WTC11 (cell line): ENCODE measurements around the gene PCBD2. TPM values are rescaled to one million over a fixed set of nuclear protein-coding genes. Genes with fewer than 3 reads are reported as not detected.

Experiments
- ATAC-seq: fragments of 200-7000 bp; cut with Tn5 transposase; 2 replicates; pipeline ENCODE4 v1.10.0; 2021; ENCODE audit warnings: mild to moderate bottlenecking, moderate library complexity
- CTCF ChIA-PET: fragments of 300-600 bp; sonication (Branson Sonifier 250); formaldehyde crosslinking; loops from one replicate; lab custom pipeline; 2021; ENCODE audit warnings: antibody characterized with exemption; lab: Charles Lee
- POLR2A ChIA-PET: fragments of 350-600 bp; sonication (Branson Sonifier 250); formaldehyde crosslinking; loops from one replicate; lab custom pipeline; 2021; ENCODE audit warnings: antibody characterized with exemption; lab: Charles Lee
- DNase-seq: peaks from one replicate; pipeline ENCODE4 v3.0.0; 2021; ENCODE audit warnings: low spot score
- H3K27ac Mint-ChIP-seq: 2 replicates; pipeline ENCODE4 v1.8.0; 2021; ENCODE audit warnings: mixed read lengths
- H3K27me3 Mint-ChIP-seq: 2 replicates; pipeline ENCODE4 v1.8.0; 2021; ENCODE audit warnings: low read depth, mild to moderate bottlenecking, moderate library complexity, mixed read lengths
- H3K36me3 Mint-ChIP-seq: 2 replicates; pipeline ENCODE4 v1.8.0; 2021; ENCODE audit warnings: mixed read lengths
- H3K4me1 Mint-ChIP-seq: 2 replicates; pipeline ENCODE4 v1.8.0; 2022; ENCODE audit warnings: mixed read lengths
- H3K4me3 Mint-ChIP-seq: 2 replicates; pipeline ENCODE4 v1.8.0; 2021; ENCODE audit warnings: mild to moderate bottlenecking, moderate library complexity, mixed read lengths
- H3K9me3 Mint-ChIP-seq: 2 replicates; pipeline ENCODE4 v1.8.0; 2021; ENCODE audit warnings: mixed read lengths
- ARID4B ChIP-seq: sonication (generic); formaldehyde crosslinking; IDR thresholded peaks from 2 replicates; pipeline ENCODE4 v1.8.0; 2023; ENCODE audit warnings: missing genetic modification reagents, mild to moderate bottlenecking, borderline replicate concordance
- ATF3 ChIP-seq: sonication (generic); formaldehyde crosslinking; conservative IDR thresholded peaks from 2 replicates; pipeline ENCODE4 v1.8.1; 2022; ENCODE audit warnings: mild to moderate bottlenecking, missing genetic modification reagents
- ELF4 ChIP-seq: sonication (generic); formaldehyde crosslinking; IDR thresholded peaks from 2 replicates; pipeline ENCODE4 v1.8.1; 2022; ENCODE audit warnings: low read depth, mild to moderate bottlenecking, moderate library complexity, missing genetic modification reagents
- GTF2I ChIP-seq: fragments of 250-450 bp; sonication (Bioruptor Pico); conservative IDR thresholded peaks from 2 replicates; pipeline ENCODE4 v1.4.0; 2021; ENCODE audit warnings: mild to moderate bottlenecking
- HMGXB4 ChIP-seq: sonication (generic); formaldehyde crosslinking; IDR thresholded peaks from 2 replicates; pipeline ENCODE4 v1.8.1; 2023; ENCODE audit warnings: mild to moderate bottlenecking, moderate library complexity, missing genetic modification reagents
- IRF1 ChIP-seq: sonication (generic); formaldehyde crosslinking; IDR thresholded peaks from 2 replicates; pipeline ENCODE4 v1.8.0; 2023; ENCODE audit warnings: missing genetic modification reagents
- MYBL2 ChIP-seq: sonication (generic); formaldehyde crosslinking; IDR thresholded peaks from 2 replicates; pipeline ENCODE4 v1.8.1; 2023; ENCODE audit warnings: mild to moderate bottlenecking, moderate library complexity, missing genetic modification reagents
- PREB ChIP-seq: sonication (generic); formaldehyde crosslinking; IDR thresholded peaks from 2 replicates; pipeline ENCODE4 v1.8.1; 2022; ENCODE audit warnings: mild to moderate bottlenecking, missing genetic modification reagents, moderate library complexity, borderline replicate concordance
- PRRX2 ChIP-seq: fragments of 250-450 bp; sonication (Bioruptor Pico); IDR thresholded peaks from 2 replicates; pipeline ENCODE4 v1.8.0; 2021; ENCODE audit warnings: mild to moderate bottlenecking
- SMAD4 ChIP-seq: sonication (generic); formaldehyde crosslinking; IDR thresholded peaks from 2 replicates; pipeline ENCODE4 v1.8.0; 2022; ENCODE audit warnings: mild to moderate bottlenecking, missing genetic modification reagents
- STAT6 ChIP-seq: sonication (generic); formaldehyde crosslinking; conservative IDR thresholded peaks from 2 replicates; pipeline ENCODE4 v1.8.1; 2023; ENCODE audit warnings: mild to moderate bottlenecking, low read depth, missing genetic modification reagents, moderate library complexity
- TCF7 ChIP-seq: sonication (generic); formaldehyde crosslinking; IDR thresholded peaks from 2 replicates; pipeline ENCODE4 v1.8.0; 2022; ENCODE audit warnings: mild to moderate bottlenecking, low read depth, missing genetic modification reagents, moderate library complexity
- TEAD1 ChIP-seq: sonication (generic); formaldehyde crosslinking; IDR thresholded peaks from 2 replicates; pipeline ENCODE4 v1.8.0; 2022; ENCODE audit warnings: mild to moderate bottlenecking, missing genetic modification reagents
- TEAD4 ChIP-seq: sonication (generic); formaldehyde crosslinking; IDR thresholded peaks from 2 replicates; pipeline ENCODE4 v1.8.0; 2022; ENCODE audit warnings: mild to moderate bottlenecking, missing genetic modification reagents
- ZBTB21 ChIP-seq: sonication (generic); formaldehyde crosslinking; IDR thresholded peaks from 2 replicates; pipeline ENCODE4 v1.8.1; 2023; ENCODE audit warnings: mild to moderate bottlenecking, missing genetic modification reagents, borderline replicate concordance
- ZBTB43 ChIP-seq: sonication (generic); formaldehyde crosslinking; IDR thresholded peaks from 2 replicates; pipeline ENCODE4 v1.8.1; 2023; ENCODE audit warnings: mild to moderate bottlenecking, missing genetic modification reagents
- ZNF671 ChIP-seq: fragments of 250-450 bp; sonication (Bioruptor Pico); IDR thresholded peaks from 2 replicates; pipeline ENCODE4 v1.8.0; 2021; ENCODE audit warnings: mild to moderate bottlenecking
- total RNA-seq: library from RNA; stranded (reverse); gene quantifications from 3 replicates; pipeline ENCODE4 v1.2.3, GENCODE V29; 2021

Gene PCBD2
- total RNA-seq, 1 experiment from 2014 or later: 9.9 TPM

GRCh38 chr5:135007305-135007704, 102.4 kb downstream of the PCBD2 start:
- Mint-ChIP-seq H3K4me3 (no peak overlapping the region), H3K27me3 (peaks cover 6% of the 10 kb centered on the region; the same call in 1 of the 2 replicates), H3K9me3 (no peaks in the 10 kb centered on the region), H3K4me1 (no peaks in the 10 kb centered on the region), H3K27ac (no peak overlapping the region), H3K36me3 (no peaks in the 10 kb centered on the region)
- ATAC-seq: no peak
- no peak for TF ChIP-seq PRRX2 (CRISPR knock-in tag)
- no peak for TF ChIP-seq TEAD4 (CRISPR knock-in tag)
- no peak for TF ChIP-seq ZBTB43 (CRISPR knock-in tag)
- TF ChIP-seq ATF3 (CRISPR knock-in tag): no peak
- TF ChIP-seq SMAD4 (CRISPR knock-in tag): no peak
- no peak for TF ChIP-seq TEAD1
- TF ChIP-seq TCF7 (CRISPR knock-in tag): no peak
- TF ChIP-seq ZBTB21: no peak
- TF ChIP-seq ELF4 (CRISPR knock-in tag): no peak
- TF ChIP-seq ZNF671 (CRISPR knock-in tag): no peak
- TF ChIP-seq MYBL2 (CRISPR knock-in tag): no peak
- TF ChIP-seq IRF1: no peak
- TF ChIP-seq STAT6 (CRISPR knock-in tag): no peak
- ChIA-PET POLR2A (no interaction called here), CTCF (interaction anchor here (0.6 kb wide), 1 partner anchor 275 kb away, joined by 3 read pairs; no protein-coding TSS in a partner anchor)
- DNase-seq: no peak

- ChIA-PET CTCF (no interaction called here), POLR2A (no interaction called here)
- no peaks in the 10 kb centered on the region for H3K9me3 Mint-ChIP-seq
- no peaks in the 10 kb centered on the region for H3K4me1 Mint-ChIP-seq
- TF ChIP-seq ARID4B (CRISPR knock-in tag): no peak
- TF ChIP-seq ZBTB21: no peak
- no peak for TF ChIP-seq HMGXB4 (CRISPR knock-in tag)
- TF ChIP-seq PREB (CRISPR knock-in tag): no peak
- TF ChIP-seq GTF2I (CRISPR knock-in tag): no peak
- H3K36me3 Mint-ChIP-seq: no peaks in the 10 kb centered on the region
- peaks cover under 1% of the 10 kb centered on the region; the same call in 1 of the 2 replicates for H3K27me3 Mint-ChIP-seq
- no peak overlapping the region for H3K4me3 Mint-ChIP-seq
- no peak overlapping the region for H3K27ac Mint-ChIP-seq
- ATAC-seq (no peak), DNase-seq (no peak)
These were observed 102.9 kb downstream of the PCBD2 start for GRCh38 chr5:135007749-135008363.
